Stimulated activated CD4-positive, alpha-beta T cell treated with anti-CD3 and anti-CD28 coated beads, TNF-alpha, amount 100 ng/mL, for 4 hours (primary cell): Measurements from ENCODE around the gene LHFPL4.

Experiments
- DNase-seq, 3 experiments: peaks; one replicate each; pipeline ENCODE4 v3.0.0-alpha.2; 2020; ENCODE audit warnings: low read depth in 3 of 3

LHFPL4 gene

GRCh38 chr3:9474482-9474881, 79.1 kb downstream of the LHFPL4 start:
- DNase-seq = no peak

GRCh38 chr3:9473496-9474065, 80.0 kb downstream of the LHFPL4 start:
- DNase-seq = no peak

- DNase-seq = no peak
Measured at GRCh38 chr3:9469986-9470385, 83.6 kb downstream of the LHFPL4 start.

GRCh38 chr3:9468460-9468859, 85.2 kb downstream of the LHFPL4 start:
- DNase-seq = no peak

- DNase-seq = no peak
Measured at GRCh38 chr3:9467451-9467850, 86.2 kb downstream of the LHFPL4 start.

- no peak for DNase-seq
Measured at GRCh38 chr3:9455596-9456131, 98.0 kb downstream of the LHFPL4 start.

GRCh38 chr3:9452417-9452816, 101.2 kb downstream of the LHFPL4 start:
- DNase-seq = no peak

GRCh38 chr3:9450991-9451390, 102.6 kb downstream of the LHFPL4 start:
- DNase-seq = no peak

- no peak for DNase-seq
Measured at GRCh38 chr3:9450126-9450525, 103.5 kb downstream of the LHFPL4 start.

- DNase-seq = no peak
Measured at GRCh38 chr3:9448643-9449042, 105.0 kb downstream of the LHFPL4 start.
